Right lobe of liver (tissue), 6 donors: Measurements from ENCODE around the gene WDR45. TPM values are rescaled to one million over a fixed set of nuclear protein-coding genes. Genes with fewer than 3 reads are reported as not detected.

Experiments used
- ATAC-seq, 4 donors: fragments of 200-7000 bp; cut with Tn5 transposase; one replicate each; pipeline ENCODE4 v1.9.1; 2020; ENCODE audit warnings: mild to moderate bottlenecking in 4 of 4, moderate library complexity in 4 of 4
- DNase-seq, 3 donors: peaks; one replicate each; pipeline ENCODE4 v3.0.0-alpha.2; 2020
- H3K27ac ChIP-seq, 3 donors: fragments of 200-600 bp; one replicate each; pipeline ENCODE4 v1.8.0; 2022
- H3K27me3 ChIP-seq, 2 donors: fragments of 200-600 bp; one replicate each; pipeline ENCODE4 v1.8.0; 2022
- H3K36me3 ChIP-seq, 4 donors: fragments of 200-600 bp; sonication (generic) in 1 of 4; one replicate each; pipeline versions ENCODE4 v1.5.1 to v1.8.0; 2017 to 2022; ENCODE audit warnings: control low read depth in 1 of 4
- H3K4me1 ChIP-seq, 4 donors: fragments of 200-600 bp; sonication (generic) in 1 of 4; one replicate each; pipeline versions ENCODE4 v1.5.1 to v1.8.0; 2017 to 2022; ENCODE audit warnings: control low read depth in 1 of 4
- H3K4me3 ChIP-seq, 3 donors: fragments of 200-600 bp; one replicate each; pipeline ENCODE4 v1.8.0; 2022
- H3K9me3 ChIP-seq, 4 donors: fragments of 200-600 bp; sonication (generic) in 1 of 4; one replicate each; pipeline versions ENCODE4 v1.5.1 to v1.8.0; 2017 to 2022; ENCODE audit warnings: control low read depth in 1 of 4
- CTCF ChIP-seq, 4 donors: fragments of 200-600 bp in 3 of 4; fragments of 450-650 bp in 1 of 4; IDR thresholded peaks; one replicate each; pipeline versions ENCODE4 v1.5.1 to v1.8.0; 2016 to 2022; ENCODE audit warnings: antibody characterized with exemption in 4 of 4, mild to moderate bottlenecking in 2 of 4
- POLR2A ChIP-seq: fragments of 450-650 bp; IDR thresholded peaks from one replicate; pipeline ENCODE4 v1.6.1; 2017; ENCODE audit warnings: antibody characterized with exemption, mild to moderate bottlenecking
- WGBS: methylation state at CpG from one replicate; pipeline ENCODE4 v1.1.6; 2018; ENCODE audit warnings: low coverage, low lambda C conversion rate; ENCODE audit not compliant: insufficient coverage; ENCODE audit errors: missing lambda C conversion rate; 5-methylcytosine and 5-hydroxymethylcytosine counted together
- intact Hi-C, 2 donors: fragments of 100-400 bp; cut with DNase I; formaldehyde crosslinking; loops; one replicate each; pipeline versions ENCODE4 v1.11.2 to v1.14.1; 2022
- total RNA-seq, 6 experiments: library from RNA; depleted of rRNA in 2 of 6; stranded (reverse); fragments of >200 nt in 2 of 6; fragmentation: NEBNext Ultra II Directional in 3 of 6; extraction: Animal tissue kit (Norgen Biotek cat#: 25700) in 3 of 6; gene quantifications; one replicate each; pipeline versions ENCODE4 v1.1.0 to v1.2.4, GENCODE V29; 2016 to 2023
- donor health status: DM: no; HTN: yes; CAD: no.
- donor health status: DM: no; HTN: no; CAD: no.
- donor health status: DM: no; HTN: no; CAD: no.
- donor health status: DM: no; HTN: yes; CAD: no.
- donor health status: DM: no; HTN: yes; CAD: no.

WDR45 gene
- total RNA-seq, 6 experiments from 2014 or later = 31.8 to 65.2 (median 47.9) TPM

GRCh38 chrX:49082271-49082871 lies 2.7 kb upstream of the WDR45 start:
- H3K27ac ChIP-seq = no peak overlapping the region
- H3K36me3 ChIP-seq = no peaks in the 10 kb centered on the region
- H3K27me3 ChIP-seq = no peaks in the 10 kb centered on the region
- H3K9me3 ChIP-seq = no peaks in the 10 kb centered on the region
- TF ChIP-seq POLR2A (no peak), CTCF (IDR thresholded peaks at IDR 0.05) (no peak)
- H3K4me1 ChIP-seq = no peaks in the 10 kb centered on the region
- ATAC-seq = no peak
- 55% methylated on average over 3 of the region's 4 CpGs for whole genome bisulfite sequencing
- DNase-seq = no peak
- intact Hi-C loops = no loop called here
- no peak overlapping the region for H3K4me3 ChIP-seq

- TF ChIP-seq CTCF (IDR thresholded peaks at IDR 0.05) = no peak
- TF ChIP-seq POLR2A = no peak
- ATAC-seq (no peak), DNase-seq (no peak)
- no peaks in the 10 kb centered on the region for H3K9me3 ChIP-seq
- no peaks in the 10 kb centered on the region for H3K4me1 ChIP-seq
- 68% methylated on average over 3 of the region's 5 CpGs for WGBS
- H3K27ac ChIP-seq = no peak overlapping the region
- H3K27me3 ChIP-seq = no peaks in the 10 kb centered on the region
- no peak overlapping the region for H3K4me3 ChIP-seq
- no peaks in the 10 kb centered on the region for H3K36me3 ChIP-seq
- intact Hi-C loops = no loop called here
Observed at GRCh38 chrX:49077941-49078340, 1.7 kb downstream of the WDR45 start.

- WGBS = 85% methylated on average over 12 of the region's 13 CpGs
- Histone ChIP-seq H3K9me3 (no peaks in the 10 kb centered on the region), H3K36me3 (no peaks in the 10 kb centered on the region), H3K4me1 (no peaks in the 10 kb centered on the region), H3K4me3 (no peak overlapping the region), H3K27me3 (no peaks in the 10 kb centered on the region), H3K27ac (no peak overlapping the region)
- intact Hi-C loops = no loop called here
- no peak for TF ChIP-seq CTCF (IDR thresholded peaks at IDR 0.05)
- TF ChIP-seq POLR2A = no peak
- DNase-seq (no peak), ATAC-seq (no peak)
Observed at GRCh38 chrX:49075347-49075746, 4.3 kb downstream of the WDR45 start.

- peak within 1 kb of the TSS in 1 of 3 donors; percentile 24 for H3K27ac ChIP-seq
- H3K4me3 ChIP-seq = peak within 1 kb of the TSS; percentile 32 to 51 (median 44)
- no peaks in the 10 kb centered on the region for H3K9me3 ChIP-seq
- DNase-seq = peak; percentile 92 to 95 (median 94)
- no peaks in the 10 kb centered on the region for H3K4me1 ChIP-seq
- WGBS = 31% methylated on average over 29 of the region's 61 CpGs
- TF ChIP-seq CTCF (IDR thresholded peaks at IDR 0.05) (no peak), POLR2A (peak; percentile 55)
- ATAC-seq = peak; percentile 92 to 96 (median 94)
- intact Hi-C loops = no loop called here
- H3K27me3 ChIP-seq = no peaks in the 10 kb centered on the region
- no peaks in the 10 kb centered on the region for H3K36me3 ChIP-seq
Observed at GRCh38 chrX:49073601-49074575, 5.8 kb downstream of the WDR45 start, which contains the start of gene PRAF2. TSS of gene PRAF2 (minus strand) at chrX:49074002. CDS start at chrX:49073987, 15 bp downstream.
